ENCODE results near the gene CAPG. TPM values are rescaled to one million over a fixed set of nuclear protein-coding genes. Genes with fewer than 3 reads are reported as not detected.
"Not testable (repeated sequence)": the region's sequence is repeated elsewhere in the genome, so short reads cannot be mapped to it uniquely, and the experiment has no call there.

Gene CAPG
- total RNA-seq, 1 donor = 122 TPM

DNA sequence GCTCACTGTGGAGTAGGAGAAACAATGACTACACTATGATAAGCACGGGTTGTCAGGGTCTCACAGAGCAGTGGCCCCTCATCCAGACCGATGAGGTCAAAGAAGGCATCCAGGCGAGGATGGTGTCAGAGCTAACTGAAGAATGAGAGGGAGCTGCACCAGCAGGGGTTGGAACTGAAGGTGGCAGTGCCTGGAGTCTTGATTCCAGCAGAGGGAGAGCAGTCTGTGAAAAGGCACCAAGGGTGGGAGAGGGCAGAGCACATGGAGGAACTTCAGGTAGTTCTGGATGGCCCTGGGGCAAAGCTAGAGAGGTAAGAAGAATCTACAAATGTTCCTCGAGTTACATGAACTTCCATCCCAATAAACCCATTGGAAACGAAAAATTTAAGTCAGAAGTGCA is 43.0 kb downstream of the CAPG start:
- DNase-seq (ENCODE audit: low read depth in 2 of 3, low spot score in 2 of 3) = no peak

DNA sequence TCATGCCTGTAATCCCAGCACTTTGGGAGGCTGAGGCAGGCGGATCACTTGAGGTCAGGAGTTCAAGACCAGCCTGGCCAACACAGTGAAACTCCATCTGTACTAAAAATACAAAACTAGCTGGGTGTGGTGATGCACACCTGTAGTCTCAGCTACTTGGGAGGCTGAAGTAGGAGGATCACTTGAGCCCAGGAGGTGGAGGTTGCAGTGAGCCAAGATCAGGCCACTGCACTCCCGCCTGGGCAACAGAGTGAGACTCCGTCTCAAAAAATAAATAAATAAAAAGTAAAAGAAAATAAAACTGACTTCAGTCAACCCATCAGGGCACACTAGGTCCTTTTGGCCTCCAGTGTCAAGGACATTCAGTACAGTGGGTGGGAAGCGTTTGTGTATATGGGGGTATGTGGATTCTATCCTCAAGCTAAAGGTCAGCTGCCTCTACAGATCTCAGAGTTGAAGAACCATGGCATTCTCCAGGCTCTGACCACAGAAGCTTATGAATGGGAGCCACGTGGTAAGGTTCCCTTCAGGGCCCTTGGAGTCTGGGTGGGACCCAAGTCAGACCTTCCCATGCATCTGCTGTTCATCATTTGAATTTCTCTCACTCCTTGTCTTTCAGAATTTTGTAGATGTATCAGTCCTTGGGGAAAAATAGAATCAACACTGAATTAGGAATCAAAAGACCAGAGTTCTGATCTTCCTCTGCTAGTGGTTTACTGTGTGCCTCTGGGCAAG is 47.3 kb downstream of the CAPG start:
- DNase-seq (ENCODE audit: low read depth in 2 of 3, low spot score in 2 of 3) = not testable (repeated sequence)

DNA sequence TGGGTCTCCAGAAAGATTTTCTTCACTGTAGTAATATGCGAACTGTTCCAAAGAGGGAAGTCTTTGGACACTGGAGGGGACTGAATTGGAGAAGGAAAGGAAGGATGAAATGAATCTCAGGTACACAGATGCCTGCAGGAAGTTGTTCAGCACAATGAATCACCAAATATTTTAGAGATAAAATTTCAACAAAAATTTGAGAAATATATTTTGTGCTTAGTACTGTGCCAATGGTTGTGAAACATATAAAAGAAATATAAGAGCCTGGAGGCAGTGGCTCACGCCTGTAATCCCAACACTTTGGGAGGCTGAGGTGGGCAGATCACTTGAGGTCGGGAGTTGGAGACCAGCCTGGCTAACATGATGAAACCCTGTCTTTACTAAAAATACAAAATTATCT is 52.4 kb downstream of the CAPG start:
- no peak for DNase-seq (ENCODE audit: low read depth in 2 of 3, low spot score in 2 of 3)

DNA sequence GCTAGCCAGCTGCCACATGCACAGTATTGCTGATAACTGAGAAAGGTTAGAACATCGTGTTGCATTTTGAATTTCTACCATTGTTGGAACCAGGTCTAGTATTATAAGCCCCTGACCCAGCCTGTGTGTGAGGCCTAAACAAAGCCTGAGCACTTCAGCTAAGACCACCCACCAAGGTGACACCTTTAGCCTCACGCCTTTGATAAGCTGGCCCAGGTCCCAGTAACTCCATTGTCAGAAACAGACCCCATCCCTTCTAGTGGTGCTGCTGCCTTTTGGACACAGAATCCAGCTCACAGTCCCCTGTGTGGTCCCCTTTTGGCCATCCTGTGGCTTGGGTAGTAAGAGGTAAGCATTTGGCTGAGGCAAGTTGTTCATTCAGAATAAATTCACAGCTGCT is 54.0 kb downstream of the CAPG start:
- DNase-seq (ENCODE audit: low read depth in 2 of 3, low spot score in 2 of 3) = no peak

DNA sequence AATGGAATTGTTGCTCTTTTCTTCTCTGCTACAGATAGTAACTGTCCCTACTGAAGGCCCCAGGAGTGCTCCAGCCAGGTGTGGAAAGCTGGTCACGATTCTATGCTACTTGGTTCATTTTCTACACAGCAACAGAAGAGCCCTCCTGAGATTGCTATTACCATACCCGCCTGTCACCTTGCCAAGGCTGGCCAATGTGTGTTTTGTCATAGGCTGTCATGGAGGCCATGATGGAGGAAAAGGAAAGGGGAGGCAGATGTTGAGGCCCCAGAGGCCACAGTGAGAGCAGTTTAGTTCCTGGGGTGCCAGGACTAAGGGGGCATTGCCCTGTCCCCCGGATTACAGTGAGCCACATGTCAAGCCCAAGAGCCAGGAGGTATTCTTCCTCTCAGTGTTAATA is 54.6 kb downstream of the CAPG start:
- DNase-seq (ENCODE audit: low read depth in 2 of 3, low spot score in 2 of 3) = no peak

DNA sequence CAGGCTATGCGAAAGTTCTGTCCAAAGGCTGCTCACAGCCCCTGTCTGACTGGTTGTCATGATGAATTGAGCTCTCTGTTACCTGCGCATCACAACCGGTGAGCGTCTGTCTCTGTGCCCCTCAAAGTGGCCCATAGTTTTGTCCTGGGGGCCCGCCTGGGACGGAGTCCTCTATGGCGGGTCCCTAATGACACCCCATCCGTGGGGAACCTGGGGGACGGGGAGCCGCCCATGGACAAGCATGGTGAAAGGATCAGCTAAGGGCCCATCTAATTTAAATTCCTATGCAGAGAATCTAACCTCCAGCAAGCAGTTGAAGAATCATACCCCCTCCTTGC is 55.1 kb downstream of the CAPG start:
- no peak for DNase-seq (ENCODE audit: low read depth in 2 of 3, low spot score in 2 of 3)

DNA sequence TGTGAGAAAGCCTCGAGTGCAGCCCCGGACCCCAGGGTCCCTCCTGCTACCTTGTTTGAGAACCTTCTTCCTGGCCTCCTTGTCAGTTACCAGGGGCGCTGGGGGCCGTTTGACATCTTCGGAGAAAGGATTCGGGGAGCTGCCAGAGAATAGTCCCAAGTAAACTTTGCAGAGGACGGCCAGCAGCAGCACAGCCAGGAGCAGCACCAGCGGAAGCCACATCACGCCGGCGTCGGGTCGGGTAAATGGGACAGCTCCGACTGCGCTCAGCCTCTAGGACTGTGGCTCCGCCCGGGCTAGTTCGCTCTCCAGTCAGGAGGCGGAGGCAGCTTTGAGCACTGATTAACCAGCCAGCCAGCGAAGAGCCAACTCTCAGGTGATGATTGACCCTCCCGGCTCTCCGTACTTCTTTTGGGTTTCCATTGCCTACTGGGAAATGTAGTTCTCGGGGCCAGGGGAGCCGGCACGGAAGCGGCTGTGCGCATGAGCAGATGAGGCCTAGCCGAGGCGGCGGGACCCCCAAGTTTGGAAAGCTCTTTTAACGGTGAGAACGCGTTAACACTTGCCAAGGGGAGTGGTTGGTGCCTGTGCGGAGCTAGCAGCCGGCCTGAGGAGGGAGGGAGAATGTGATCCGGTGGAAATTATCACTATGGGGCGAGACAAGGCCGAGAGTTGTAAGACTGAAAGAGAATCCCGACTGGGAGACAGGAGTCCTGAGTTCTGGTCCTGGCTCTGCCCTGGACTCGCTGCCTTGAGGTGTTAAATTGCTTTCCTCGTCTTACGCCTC is 55.7 kb downstream of the CAPG start, which contains the start of the genes ELMOD3 and RETSAT:
Gene ELMOD3 (plus strand): TSS at position 484 of the 787 bp plus-strand sequence. CDS start 2,430 bp downstream, outside the sequence.
Gene RETSAT (minus strand): TSS at position 243 of the 787 bp plus-strand sequence. CDS start 21 bp downstream, at position 222.
- DNase-seq (ENCODE audit: low read depth in 2 of 3, low spot score in 2 of 3) = peak; percentile 93 to 100 (median 98)

DNA sequence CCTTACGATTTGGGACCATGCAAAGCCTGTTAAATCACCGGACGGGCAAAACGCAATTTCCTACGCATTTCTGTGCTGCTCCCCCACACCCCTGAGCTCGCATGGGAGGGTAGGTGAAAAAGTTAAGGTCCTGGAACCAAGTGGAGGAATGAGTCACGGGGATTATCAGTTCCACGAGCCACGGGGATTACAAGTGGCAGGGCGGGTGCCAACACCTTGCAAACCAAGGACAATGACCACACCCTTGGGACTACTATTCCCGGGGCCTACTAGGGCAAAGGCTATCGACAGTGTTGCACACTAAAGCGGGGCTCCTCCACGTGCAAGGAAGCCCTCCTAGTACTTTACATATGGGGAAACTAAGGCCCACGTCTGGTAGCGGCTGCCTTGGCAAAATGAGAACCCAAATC is 56.3 kb downstream of the CAPG start:
- peak in 1 of 3 donors; percentile 5 for DNase-seq (ENCODE audit: low read depth in 2 of 3, low spot score in 2 of 3)

DNA sequence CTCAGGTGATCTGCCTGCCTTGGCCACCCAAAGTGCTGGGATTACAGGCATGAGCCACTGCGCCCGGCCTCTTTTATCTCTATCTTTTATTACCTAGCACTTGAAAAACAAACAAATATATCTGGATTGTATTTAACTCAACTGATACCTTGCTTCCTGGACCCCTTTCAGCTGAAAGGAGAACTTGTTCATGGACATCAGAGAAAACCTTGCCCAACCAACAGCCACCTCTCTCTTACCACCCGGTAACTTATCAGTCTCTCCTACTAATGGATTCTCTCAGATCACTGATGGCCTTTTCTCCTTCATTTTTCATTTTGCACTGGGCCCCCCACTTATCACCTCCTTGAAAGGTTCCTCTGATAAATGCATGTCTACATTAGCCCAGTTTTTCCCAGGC is 62.6 kb downstream of the CAPG start:
- DNase-seq (ENCODE audit: low read depth in 2 of 3, low spot score in 2 of 3) = no peak

Small RNA genes lying within 50 kb of the gene (small RNA-seq; reads per million reads assigned to genes)
- not detected for gene AC062037.1
- not detected for gene AC062037.2
- gene RF00019 = not detected
- not detected for gene RN7SL113P
- gene RN7SL251P = not detected

Other genes starting within 250 kb of the CAPG start
- 59.2 TPM for gene TGOLN2, start 82.4 kb downstream of the CAPG start, total RNA-seq
- gene RETSAT, start 55.8 kb downstream of the CAPG start, total RNA-seq = 26.4 TPM
- 10.5 TPM for gene ELMOD3, start 55.6 kb downstream of the CAPG start, total RNA-seq
- gene SH2D6, start 8.3 kb upstream of the CAPG start, total RNA-seq = not detected
- gene MAT2A, start 128.8 kb upstream of the CAPG start, total RNA-seq = 140 TPM
- 20.7 TPM for gene GGCX, start 151.1 kb upstream of the CAPG start, total RNA-seq
- 96.1 TPM for gene VAMP8, start 167.2 kb upstream of the CAPG start, total RNA-seq
- gene VAMP5, start 174.1 kb upstream of the CAPG start, total RNA-seq = 38.0 TPM
- gene RNF181, start 185.4 kb upstream of the CAPG start, total RNA-seq = 145 TPM
- 21.5 TPM for gene TMEM150A, start 192.3 kb upstream of the CAPG start, total RNA-seq
- gene C2orf68, start 201.7 kb upstream of the CAPG start, total RNA-seq = 34.2 TPM
- gene USP39, start 205.8 kb upstream of the CAPG start, total RNA-seq = 59.8 TPM

Data from hematopoietic multipotent progenitor cell (in vitro differentiated cells).